Astrocyte (in vitro differentiated cells and primary cell): ENCODE data around the gene FGF10. TPM values are rescaled to one million over a fixed set of nuclear protein-coding genes. Genes with fewer than 3 reads are reported as not detected.

Experiments
- DNase-seq: peaks from one replicate; pipeline ENCODE4 v3.0.0-alpha.2; 2010; ENCODE audit warnings: low read depth
- FAIRE-seq: peaks from 2 replicates; lab custom pipeline; 2011; peaks lifted over from hg19 to GRCh38; lab: Jason Lieb, UNC
- H2AFZ ChIP-seq: 2 replicates; pipeline ENCODE4 v1.6.0; 2012; ENCODE audit warnings: low read depth, low read length, inconsistent platforms
- H3K27ac ChIP-seq: 2 replicates; pipeline ENCODE4 v1.5.1; 2011; ENCODE audit warnings: low read depth, low read length, inconsistent platforms
- H3K27me3 ChIP-seq: 2 replicates; pipeline ENCODE4 v1.6.0; 2011; ENCODE audit warnings: low read length, inconsistent platforms; ENCODE audit not compliant: insufficient read depth
- H3K36me3 ChIP-seq: 2 replicates; pipeline ENCODE4 v1.5.1; 2011; ENCODE audit warnings: low read length, inconsistent platforms; ENCODE audit not compliant: insufficient read depth
- H3K4me1 ChIP-seq: 2 replicates; pipeline ENCODE4 v1.5.1; 2011; ENCODE audit warnings: low read length, inconsistent platforms; ENCODE audit not compliant: insufficient read depth
- H3K4me2 ChIP-seq: 2 replicates; pipeline ENCODE4 v1.6.0; 2012; ENCODE audit warnings: low read length, inconsistent platforms
- H3K4me3 ChIP-seq: 2 replicates; pipeline ENCODE4 v1.5.1; 2011; ENCODE audit warnings: low read depth, mild to moderate bottlenecking, low read length, inconsistent platforms; ENCODE audit not compliant: insufficient read depth
- H3K79me2 ChIP-seq: 2 replicates; pipeline ENCODE4 v1.6.0; 2012; ENCODE audit warnings: mild to moderate bottlenecking, low read length, inconsistent platforms; ENCODE audit not compliant: insufficient read depth
- H3K9ac ChIP-seq: 2 replicates; pipeline ENCODE4 v1.6.0; 2012; ENCODE audit warnings: mild to moderate bottlenecking, low read length, inconsistent platforms
- H3K9me3 ChIP-seq: 2 replicates; pipeline ENCODE4 v1.5.1; 2012; ENCODE audit warnings: low read depth, mild to moderate bottlenecking, low read length, inconsistent platforms; ENCODE audit not compliant: insufficient read depth
- H4K20me1 ChIP-seq: 2 replicates; pipeline ENCODE4 v1.6.0; 2012; ENCODE audit warnings: low read length, inconsistent platforms; ENCODE audit not compliant: insufficient read depth
- H3K27ac Mint-ChIP-seq: one replicate; pipeline ENCODE4 v1.8.0; 2021; ENCODE audit warnings: mild to moderate bottlenecking, mixed read lengths; ENCODE audit not compliant: unreplicated experiment
- H3K27me3 Mint-ChIP-seq: one replicate; pipeline ENCODE4 v1.8.0; 2021; ENCODE audit warnings: low read depth, mixed read lengths; ENCODE audit not compliant: unreplicated experiment
- H3K36me3 Mint-ChIP-seq: one replicate; pipeline ENCODE4 v1.8.0; 2021; ENCODE audit warnings: low read depth, mixed read lengths; ENCODE audit not compliant: unreplicated experiment
- H3K4me1 Mint-ChIP-seq: one replicate; pipeline ENCODE4 v1.8.0; 2021; ENCODE audit warnings: low read depth, mixed read lengths; ENCODE audit not compliant: unreplicated experiment
- H3K4me3 Mint-ChIP-seq: one replicate; pipeline ENCODE4 v1.8.0; 2021; ENCODE audit warnings: mild to moderate bottlenecking, moderate library complexity, mixed read lengths; ENCODE audit not compliant: unreplicated experiment
- H3K9me3 Mint-ChIP-seq: one replicate; pipeline ENCODE4 v1.8.0; 2021; ENCODE audit warnings: mild to moderate bottlenecking, mixed read lengths; ENCODE audit not compliant: unreplicated experiment
- EZH2 ChIP-seq: IDR thresholded peaks from 2 replicates; pipeline ENCODE4 v1.6.1; 2012; ENCODE audit warnings: mild to moderate bottlenecking, low read length, inconsistent platforms; ENCODE audit not compliant: insufficient read depth
- total RNA-seq: library from RNA; stranded (reverse); gene quantifications from 2 replicates; pipeline ENCODE4 v1.2.1, GENCODE V29; 2021
- TF ChIP-seq, protein P1 (sequence below): IDR thresholded peaks from 2 replicates; pipeline ENCODE4 v1.5.1; 2011; ENCODE audit warnings: low read depth, mild to moderate bottlenecking, inconsistent platforms, low read length, moderate library complexity; ENCODE audit not compliant: insufficient read depth

Gene FGF10
- total RNA-seq, 1 donor from 2014 or later: not detected

DNA sequence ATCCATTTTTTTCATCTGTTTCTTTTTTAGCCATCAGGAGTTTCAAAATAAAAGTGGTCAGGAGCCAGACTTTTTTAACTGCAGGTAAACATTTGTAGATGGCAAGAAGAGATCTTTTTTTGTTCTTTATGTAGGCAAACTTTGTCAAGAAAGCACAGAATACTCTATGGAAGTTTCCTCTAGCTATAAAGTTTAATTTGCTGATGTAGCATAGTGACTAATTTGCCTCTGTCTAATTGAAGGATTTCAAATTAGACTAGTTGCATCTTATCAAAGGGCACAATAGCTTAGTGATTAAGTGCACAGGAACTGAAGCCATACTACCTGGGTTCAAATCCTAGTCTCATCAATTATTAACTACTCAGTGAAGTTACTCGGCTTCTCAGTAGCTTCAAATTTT lies 22.0 kb downstream of the FGF10 start:
- H3K9me3 ChIP-seq: peaks cover under 1% of the 10 kb centered on the region
- H3K79me2 ChIP-seq: no peaks in the 10 kb centered on the region
- H2AFZ ChIP-seq: no peak overlapping the region
- H3K27ac ChIP-seq: no peak overlapping the region
- H4K20me1 ChIP-seq: no peaks in the 10 kb centered on the region
- Mint-ChIP-seq H3K4me1 (peaks cover 12% of the 10 kb centered on the region), H3K27ac (no peak overlapping the region), H3K36me3 (no peaks in the 10 kb centered on the region), H3K9me3 (no peaks in the 10 kb centered on the region), H3K4me3 (no peak overlapping the region), H3K27me3 (no peaks in the 10 kb centered on the region)
- no peak overlapping the region for H3K4me3 ChIP-seq
- no peaks in the 10 kb centered on the region for H3K27me3 ChIP-seq
- H3K4me2 ChIP-seq: no peak overlapping the region
- no peaks in the 10 kb centered on the region for H3K4me1 ChIP-seq
- FAIRE-seq (no peak), DNase-seq (no peak)
- H3K36me3 ChIP-seq: no peaks in the 10 kb centered on the region
- no peak for TF ChIP-seq EZH2
- TF ChIP-seq, protein P1, sequence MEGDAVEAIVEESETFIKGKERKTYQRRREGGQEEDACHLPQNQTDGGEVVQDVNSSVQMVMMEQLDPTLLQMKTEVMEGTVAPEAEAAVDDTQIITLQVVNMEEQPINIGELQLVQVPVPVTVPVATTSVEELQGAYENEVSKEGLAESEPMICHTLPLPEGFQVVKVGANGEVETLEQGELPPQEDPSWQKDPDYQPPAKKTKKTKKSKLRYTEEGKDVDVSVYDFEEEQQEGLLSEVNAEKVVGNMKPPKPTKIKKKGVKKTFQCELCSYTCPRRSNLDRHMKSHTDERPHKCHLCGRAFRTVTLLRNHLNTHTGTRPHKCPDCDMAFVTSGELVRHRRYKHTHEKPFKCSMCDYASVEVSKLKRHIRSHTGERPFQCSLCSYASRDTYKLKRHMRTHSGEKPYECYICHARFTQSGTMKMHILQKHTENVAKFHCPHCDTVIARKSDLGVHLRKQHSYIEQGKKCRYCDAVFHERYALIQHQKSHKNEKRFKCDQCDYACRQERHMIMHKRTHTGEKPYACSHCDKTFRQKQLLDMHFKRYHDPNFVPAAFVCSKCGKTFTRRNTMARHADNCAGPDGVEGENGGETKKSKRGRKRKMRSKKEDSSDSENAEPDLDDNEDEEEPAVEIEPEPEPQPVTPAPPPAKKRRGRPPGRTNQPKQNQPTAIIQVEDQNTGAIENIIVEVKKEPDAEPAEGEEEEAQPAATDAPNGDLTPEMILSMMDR: no peak
- H3K9ac ChIP-seq: no peak overlapping the region

DNA sequence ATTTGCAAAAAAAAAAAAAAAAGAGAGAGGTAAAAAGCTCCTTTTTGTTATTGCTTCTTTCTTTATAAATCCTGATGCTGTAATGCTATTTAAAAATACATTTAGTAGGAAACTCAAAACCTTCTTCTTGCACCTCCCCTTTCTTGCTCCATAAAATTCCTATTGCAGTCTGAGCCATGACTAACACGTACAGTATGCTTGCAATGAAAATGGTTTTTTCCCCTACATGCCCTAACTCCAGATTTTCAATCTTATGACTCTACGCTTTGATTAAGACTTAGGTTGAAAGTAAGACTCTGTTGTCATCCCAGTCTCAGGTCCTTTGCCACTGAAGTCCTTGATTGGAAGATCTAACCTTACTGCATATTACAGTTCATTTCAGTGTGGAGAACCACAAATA lies 23.9 kb downstream of the FGF10 start:
- TF ChIP-seq, protein P1: no peak
- no peak for TF ChIP-seq EZH2
- no peaks in the 10 kb centered on the region for H3K36me3 ChIP-seq
- H3K79me2 ChIP-seq: no peaks in the 10 kb centered on the region
- DNase-seq: no peak
- H3K9ac ChIP-seq: no peak overlapping the region
- no peaks in the 10 kb centered on the region for H3K4me1 ChIP-seq
- Mint-ChIP-seq H3K27me3 (peaks cover 2% of the 10 kb centered on the region), H3K4me3 (no peak overlapping the region), H3K36me3 (no peaks in the 10 kb centered on the region), H3K27ac (no peak overlapping the region), H3K9me3 (no peaks in the 10 kb centered on the region), H3K4me1 (peaks cover 12% of the 10 kb centered on the region)
- H3K4me3 ChIP-seq: no peak overlapping the region
- no peaks in the 10 kb centered on the region for H3K27me3 ChIP-seq
- FAIRE-seq: no peak
- peaks cover 2% of the 10 kb centered on the region for H3K9me3 ChIP-seq
- no peaks in the 10 kb centered on the region for H4K20me1 ChIP-seq
- H2AFZ ChIP-seq: no peak overlapping the region
- H3K4me2 ChIP-seq: no peak overlapping the region
- no peak overlapping the region for H3K27ac ChIP-seq

DNA sequence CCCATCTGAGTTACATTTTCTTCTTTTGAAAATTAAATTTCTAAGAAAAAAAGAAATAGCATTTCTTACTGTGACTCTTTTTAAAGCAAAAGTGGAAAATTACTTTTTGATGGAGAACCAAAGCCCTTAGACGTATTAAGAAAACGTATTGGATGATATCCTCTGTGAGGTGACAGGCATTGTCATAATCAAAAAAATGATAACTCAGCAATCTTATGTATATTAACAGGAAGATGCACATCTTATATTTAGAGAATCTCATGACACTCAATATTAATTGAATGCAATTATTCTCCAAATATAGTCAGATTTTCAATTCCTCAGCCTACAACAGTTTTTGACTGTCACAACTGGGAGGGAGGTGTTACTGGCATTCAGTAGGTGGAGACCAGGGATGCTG lies 25.1 kb downstream of the FGF10 start:
- H3K4me3 ChIP-seq: no peak overlapping the region
- Mint-ChIP-seq H3K27ac (no peak overlapping the region), H3K9me3 (no peaks in the 10 kb centered on the region), H3K4me1 (peaks cover 8% of the 10 kb centered on the region), H3K4me3 (no peak overlapping the region), H3K36me3 (no peaks in the 10 kb centered on the region), H3K27me3 (peaks cover 2% of the 10 kb centered on the region)
- no peaks in the 10 kb centered on the region for H3K79me2 ChIP-seq
- H3K9ac ChIP-seq: no peak overlapping the region
- DNase-seq (no peak), FAIRE-seq (no peak)
- no peaks in the 10 kb centered on the region for H3K4me1 ChIP-seq
- H2AFZ ChIP-seq: no peak overlapping the region
- H3K9me3 ChIP-seq: peaks cover 2% of the 10 kb centered on the region
- H3K27ac ChIP-seq: no peak overlapping the region
- H4K20me1 ChIP-seq: no peaks in the 10 kb centered on the region
- H3K27me3 ChIP-seq: no peaks in the 10 kb centered on the region
- H3K36me3 ChIP-seq: no peaks in the 10 kb centered on the region
- no peak overlapping the region for H3K4me2 ChIP-seq
- TF ChIP-seq EZH2: no peak
- TF ChIP-seq, protein P1: no peak
